HepG2 (cell line): Measurements from ENCODE around the gene STX4. TPM values are rescaled to one million over a fixed set of nuclear protein-coding genes. Genes with fewer than 3 reads are reported as not detected.

Experiments
- ATF2 ChIP-seq: sonication (generic); formaldehyde crosslinking; IDR thresholded peaks from 2 replicates; pipeline ENCODE4 v1.4.0; 2020; ENCODE audit warnings: missing genetic modification reagents
- BORCS8-MEF2B ChIP-seq: sonication (generic); formaldehyde crosslinking; IDR thresholded peaks from 2 replicates; pipeline ENCODE4 v1.8.0; 2022; ENCODE audit warnings: mild to moderate bottlenecking, missing genetic modification reagents
- ETV5 ChIP-seq: IDR thresholded peaks from 2 replicates; pipeline ENCODE4 v1.6.1; 2018; ENCODE audit warnings: missing biosample characterization, missing genetic modification reagents, inconsistent platforms, borderline replicate concordance
- HIVEP1 ChIP-seq: sonication (generic); formaldehyde crosslinking; IDR thresholded peaks from 2 replicates; pipeline ENCODE4 v1.4.0; 2020; ENCODE audit warnings: mild to moderate bottlenecking, missing genetic modification reagents
- HMGXB4 ChIP-seq, 2 experiments: sonication (generic) in 1 of 2; formaldehyde crosslinking in 1 of 2; IDR thresholded peaks; 2 replicates each; pipeline versions ENCODE4 v1.4.0 to v1.6.1; 2018 to 2020; ENCODE audit warnings: missing genetic modification reagents in 2 of 2, borderline replicate concordance in 1 of 2, low read depth in 1 of 2, mild to moderate bottlenecking in 1 of 2, missing biosample characterization in 1 of 2
- KDM2A ChIP-seq: sonication (generic); formaldehyde crosslinking; IDR thresholded peaks from 2 replicates; pipeline ENCODE4 v1.4.0; 2020; ENCODE audit warnings: low read depth, missing genetic modification reagents, borderline replicate concordance
- MAZ ChIP-seq, 2 experiments: sonication (generic) in 1 of 2; formaldehyde crosslinking in 1 of 2; IDR thresholded peaks; 2 replicates each; pipeline versions ENCODE4 v1.5.0 to v1.6.1; 2012 to 2020; ENCODE audit warnings: low read depth in 2 of 2, mild to moderate bottlenecking in 2 of 2, borderline replicate concordance in 1 of 2, improper control_type of control experiment in 1 of 2, low read length in 1 of 2, missing genetic modification reagents in 1 of 2, moderate library complexity in 1 of 2
- MTF1 ChIP-seq: sonication (generic); formaldehyde crosslinking; IDR thresholded peaks from 2 replicates; pipeline ENCODE4 v1.5.0; 2020; ENCODE audit warnings: missing genetic modification reagents
- POLR2G ChIP-seq: fragments of 200-400 bp; formaldehyde crosslinking; IDR thresholded peaks from 2 replicates; pipeline ENCODE4 v1.6.1; 2018; ENCODE audit warnings: mild to moderate bottlenecking, low read depth, low read length, moderate library complexity
- REPIN1 ChIP-seq: sonication (generic); formaldehyde crosslinking; IDR thresholded peaks from 2 replicates; pipeline ENCODE4 v1.8.0; 2022; ENCODE audit warnings: missing genetic modification reagents, low read depth, mild to moderate bottlenecking, borderline replicate concordance
- SAP130 ChIP-seq: IDR thresholded peaks from 2 replicates; pipeline ENCODE4 v1.6.1; 2016; ENCODE audit warnings: low read depth
- YEATS2 ChIP-seq: sonication (generic); formaldehyde crosslinking; IDR thresholded peaks from 2 replicates; pipeline ENCODE4 v1.4.0; 2020; ENCODE audit warnings: missing genetic modification reagents, borderline replicate concordance
- ZBTB21 ChIP-seq: sonication (generic); formaldehyde crosslinking; IDR thresholded peaks from 2 replicates; pipeline ENCODE4 v1.4.0; 2020; ENCODE audit warnings: missing genetic modification reagents
- ZMAT3 ChIP-seq: sonication (generic); formaldehyde crosslinking; conservative IDR thresholded peaks from 2 replicates; pipeline ENCODE4 v1.7.0; 2021; ENCODE audit warnings: missing genetic modification reagents
- ZMYM4 ChIP-seq: sonication (generic); formaldehyde crosslinking; IDR thresholded peaks from 2 replicates; pipeline ENCODE4 v1.8.1; 2023; ENCODE audit warnings: mild to moderate bottlenecking, missing genetic modification reagents
- ZNF143 ChIP-seq: sonication (generic); formaldehyde crosslinking; IDR thresholded peaks from 2 replicates; pipeline ENCODE4 v1.4.0; 2020; ENCODE audit warnings: missing genetic modification reagents
- ZNF383 ChIP-seq: sonication (generic); formaldehyde crosslinking; IDR thresholded peaks from 2 replicates; pipeline ENCODE4 v1.4.0; 2020; ENCODE audit warnings: missing genetic modification reagents, mild to moderate bottlenecking, borderline replicate concordance
- ZNF572 ChIP-seq: sonication (generic); formaldehyde crosslinking; IDR thresholded peaks from 2 replicates; pipeline ENCODE4 v1.5.1; 2020; ENCODE audit warnings: mild to moderate bottlenecking, missing genetic modification reagents
- ZNF687 ChIP-seq: sonication (generic); formaldehyde crosslinking; IDR thresholded peaks from 2 replicates; pipeline ENCODE4 v1.5.1; 2020; ENCODE audit warnings: mild to moderate bottlenecking, missing genetic modification reagents, moderate library complexity
- ZNF781 ChIP-seq: sonication (generic); formaldehyde crosslinking; IDR thresholded peaks from 2 replicates; pipeline ENCODE4 v1.5.1; 2020; ENCODE audit warnings: borderline replicate concordance, mild to moderate bottlenecking, missing genetic modification reagents; ENCODE audit errors: not compliant biosample characterization
- ZSCAN25 ChIP-seq: sonication (generic); formaldehyde crosslinking; IDR thresholded peaks from 2 replicates; pipeline ENCODE4 v1.8.0; 2022; ENCODE audit warnings: mild to moderate bottlenecking, missing genetic modification reagents
- polyA plus RNA-seq, 8 experiments: library from polyadenylated mRNA; depleted of rRNA in 3 of 8; stranded (reverse) in 7 of 8; unstranded in 1 of 8; fragments of >200 nt; fragmentation: Illumina TruSeq in 4 of 8; extraction: Trizol in 4 of 8; gene quantifications; 2 replicates each; pipeline versions ENCODE4 v1.2.1 to v1.2.3, GENCODE V29; 2011 to 2016; ENCODE audit warnings: low read depth in 4 of 8, missing spikeins in 1 of 8, mixed read lengths in 1 of 8; ENCODE audit not compliant: insufficient read depth in 1 of 8
- total RNA-seq, 5 experiments: library from RNA; depleted of rRNA; stranded (reverse); fragments of >200 nt; fragmentation: Illumina TruSeq; extraction: Trizol; gene quantifications; 2 replicates each; pipeline ENCODE4 v1.2.3, GENCODE V29; 2016; ENCODE audit warnings: low read depth in 1 of 5

STX4 gene
- total and polyA plus RNA-seq, 2 of the 13 experiments (the other 11 are each of a cell fraction or from before 2014, with no cell fraction given), result 29.2 to 34.6 TPM

GRCh38 chr16:31033709-31034492 lies 543 bp downstream of the STX4 start (continued):
- TF ChIP-seq MAZ (IDR thresholded peaks at IDR 0.05; ENCODE audit: borderline replicate concordance, low read depth, low read length) (0 out of 2 replicates have a peak, but pooled peaks have one; percentile 59), MAZ (CRISPR knock-in tag; IDR thresholded peaks at IDR 0.05; ENCODE audit: low read depth) (peak; percentile 55), ZMYM4 (CRISPR knock-in tag) (no peak), ZNF781 (CRISPR knock-in tag) (peak; percentile 69), ZMAT3 (no peak), ATF2 (CRISPR knock-in tag) (no peak), BORCS8-MEF2B (CRISPR knock-in tag) (peak; percentile 21; the same call in 1 of the 2 replicates), YEATS2 (CRISPR knock-in tag) (no peak), POLR2G (peak; percentile 70), ZNF687 (CRISPR knock-in tag) (no peak), MTF1 (CRISPR knock-in tag) (no peak), KDM2A (CRISPR knock-in tag) (no peak; the same call in 1 of the 2 replicates), ZSCAN25 (CRISPR knock-in tag) (0 out of 2 replicates have a peak, but pooled peaks have one; percentile 12), ZNF572 (CRISPR knock-in tag) (peak; percentile 82), HMGXB4 (CRISPR knock-in tag; IDR thresholded peaks at IDR 0.05; ENCODE audit: borderline replicate concordance in 1 of 2, low read depth in 1 of 2) (peak in 1 of 2 experiments; percentile 85; a peak in 1 of 4 replicates), HIVEP1 (CRISPR knock-in tag) (peak; percentile 42), ZBTB21 (0 out of 2 replicates have a peak, but pooled peaks have one; percentile 9), SAP130 (CRISPR knock-in tag) (peak; percentile 95), ZNF143 (CRISPR knock-in tag) (peak; percentile 98), ZNF383 (CRISPR knock-in tag) (no peak), REPIN1 (no peak), ETV5 (0 out of 2 replicates have a peak, but pooled peaks have one; percentile 8)
